Measurements from ENCODE around the gene PRSS48.

DNA sequence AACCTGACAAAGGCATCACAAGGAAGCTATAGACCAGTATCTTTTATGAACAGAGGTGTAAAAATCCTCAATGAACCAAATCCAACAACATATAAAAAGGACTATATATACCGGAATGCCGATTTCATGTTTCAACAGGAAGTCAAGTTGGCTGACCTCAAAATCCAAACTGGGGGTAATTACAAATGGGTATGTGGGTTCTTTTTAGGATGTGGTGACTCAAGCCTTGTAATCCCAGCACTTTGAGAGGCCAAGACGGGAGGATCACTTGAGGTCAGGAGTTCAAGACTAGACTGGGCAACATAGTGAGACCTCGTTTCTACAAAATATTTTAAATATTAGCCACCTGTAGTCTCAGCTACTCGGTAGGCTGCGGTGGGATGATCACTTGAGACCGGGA lies 10.4 kb downstream of the PRSS48 start:
- TF ChIP-seq, protein P1, sequence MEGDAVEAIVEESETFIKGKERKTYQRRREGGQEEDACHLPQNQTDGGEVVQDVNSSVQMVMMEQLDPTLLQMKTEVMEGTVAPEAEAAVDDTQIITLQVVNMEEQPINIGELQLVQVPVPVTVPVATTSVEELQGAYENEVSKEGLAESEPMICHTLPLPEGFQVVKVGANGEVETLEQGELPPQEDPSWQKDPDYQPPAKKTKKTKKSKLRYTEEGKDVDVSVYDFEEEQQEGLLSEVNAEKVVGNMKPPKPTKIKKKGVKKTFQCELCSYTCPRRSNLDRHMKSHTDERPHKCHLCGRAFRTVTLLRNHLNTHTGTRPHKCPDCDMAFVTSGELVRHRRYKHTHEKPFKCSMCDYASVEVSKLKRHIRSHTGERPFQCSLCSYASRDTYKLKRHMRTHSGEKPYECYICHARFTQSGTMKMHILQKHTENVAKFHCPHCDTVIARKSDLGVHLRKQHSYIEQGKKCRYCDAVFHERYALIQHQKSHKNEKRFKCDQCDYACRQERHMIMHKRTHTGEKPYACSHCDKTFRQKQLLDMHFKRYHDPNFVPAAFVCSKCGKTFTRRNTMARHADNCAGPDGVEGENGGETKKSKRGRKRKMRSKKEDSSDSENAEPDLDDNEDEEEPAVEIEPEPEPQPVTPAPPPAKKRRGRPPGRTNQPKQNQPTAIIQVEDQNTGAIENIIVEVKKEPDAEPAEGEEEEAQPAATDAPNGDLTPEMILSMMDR (IDR thresholded peaks at IDR 0.05; ENCODE audit: low read depth, low read length): no peak
- no peak for TF ChIP-seq EZH2phosphoT487 (IDR thresholded peaks at IDR 0.05; ENCODE audit: low read depth)

Measured in OCI-LY3 (cell line).